ENCODE measurements around the gene ATP5F1D.
"Not testable (repeated sequence)": the region's sequence is repeated elsewhere in the genome, so short reads cannot be mapped to it uniquely, and the experiment has no call there.

ATP5F1D gene

DNA sequence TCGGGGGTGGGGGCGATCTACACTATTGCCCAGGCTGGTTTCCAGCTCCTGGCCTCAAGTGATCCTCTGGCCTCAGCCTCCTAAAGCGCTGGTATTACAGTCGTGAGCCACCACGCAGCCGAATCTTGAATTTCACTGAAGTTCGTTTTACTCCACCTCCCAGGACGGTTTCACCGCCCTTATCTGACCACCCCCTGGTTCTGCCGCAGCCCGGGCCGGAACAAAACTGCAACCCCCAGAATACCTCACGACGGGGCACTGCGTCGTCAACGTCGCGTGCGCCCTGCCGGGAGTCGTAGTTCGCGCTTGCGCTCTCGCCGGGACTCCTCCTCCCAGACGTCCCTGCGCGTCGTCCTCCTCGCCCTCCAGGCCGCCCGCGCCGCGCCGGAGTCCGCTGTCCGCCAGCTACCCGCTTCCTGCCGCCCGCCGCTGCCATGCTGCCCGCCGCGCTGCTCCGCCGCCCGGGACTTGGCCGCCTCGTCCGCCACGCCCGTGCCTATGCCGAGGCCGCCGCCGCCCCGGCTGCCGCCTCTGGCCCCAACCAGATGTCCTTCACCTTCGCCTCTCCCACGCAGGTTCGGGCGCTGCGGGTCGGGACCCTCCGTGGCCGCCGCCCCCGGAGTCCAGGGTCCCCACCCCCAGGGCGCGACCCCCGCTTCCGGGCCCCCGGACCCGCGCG lies at the start of gene ATP5F1D:
Gene ATP5F1D (plus strand): TSS at position 335 of the 679 bp plus-strand sequence. CDS start 100 bp downstream, at position 435.
- DNase-seq, result peak; percentile 97

DNA sequence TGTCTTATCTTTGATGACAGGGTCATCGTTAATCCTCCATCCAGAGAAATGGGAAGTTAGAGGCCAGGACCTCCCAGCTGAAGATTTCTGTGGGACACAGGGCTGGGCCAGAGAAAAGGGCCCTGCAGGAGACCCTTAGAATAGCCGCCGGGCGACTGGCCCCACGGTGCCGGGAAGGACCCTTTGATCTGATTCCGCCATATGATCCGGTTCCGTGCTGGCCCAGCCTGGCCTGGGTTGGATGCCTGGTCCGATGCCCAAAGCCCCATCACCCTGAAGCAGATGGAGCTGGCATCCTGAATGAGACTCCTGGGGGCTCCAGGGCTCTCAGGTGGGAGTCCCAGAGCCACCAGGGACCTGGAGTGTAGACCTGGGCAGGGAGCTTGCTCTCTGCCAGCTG lies 42.0 kb upstream of the ATP5F1D start:
- DNase-seq, result no peak

DNA sequence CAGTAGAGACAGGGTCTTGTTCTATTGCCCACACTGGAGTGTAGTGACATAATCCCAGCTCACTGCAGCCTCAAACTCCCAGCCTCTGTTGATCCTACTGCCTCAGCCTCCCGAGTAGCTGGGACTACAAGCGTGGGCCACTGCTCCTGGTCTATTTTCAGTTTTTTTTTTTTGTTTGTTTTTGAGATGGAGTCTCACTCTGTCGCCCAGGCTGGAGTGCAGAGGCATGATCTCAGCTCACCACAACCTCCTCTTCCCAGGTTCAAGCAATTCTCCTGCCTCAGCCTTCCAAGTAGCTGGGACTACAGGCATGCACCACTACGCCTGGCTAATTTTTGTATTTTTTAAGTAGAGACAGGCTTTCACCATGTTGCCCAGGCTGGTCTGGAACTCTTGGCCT lies 40.9 kb upstream of the ATP5F1D start:
- not testable (repeated sequence) for DNase-seq

DNA sequence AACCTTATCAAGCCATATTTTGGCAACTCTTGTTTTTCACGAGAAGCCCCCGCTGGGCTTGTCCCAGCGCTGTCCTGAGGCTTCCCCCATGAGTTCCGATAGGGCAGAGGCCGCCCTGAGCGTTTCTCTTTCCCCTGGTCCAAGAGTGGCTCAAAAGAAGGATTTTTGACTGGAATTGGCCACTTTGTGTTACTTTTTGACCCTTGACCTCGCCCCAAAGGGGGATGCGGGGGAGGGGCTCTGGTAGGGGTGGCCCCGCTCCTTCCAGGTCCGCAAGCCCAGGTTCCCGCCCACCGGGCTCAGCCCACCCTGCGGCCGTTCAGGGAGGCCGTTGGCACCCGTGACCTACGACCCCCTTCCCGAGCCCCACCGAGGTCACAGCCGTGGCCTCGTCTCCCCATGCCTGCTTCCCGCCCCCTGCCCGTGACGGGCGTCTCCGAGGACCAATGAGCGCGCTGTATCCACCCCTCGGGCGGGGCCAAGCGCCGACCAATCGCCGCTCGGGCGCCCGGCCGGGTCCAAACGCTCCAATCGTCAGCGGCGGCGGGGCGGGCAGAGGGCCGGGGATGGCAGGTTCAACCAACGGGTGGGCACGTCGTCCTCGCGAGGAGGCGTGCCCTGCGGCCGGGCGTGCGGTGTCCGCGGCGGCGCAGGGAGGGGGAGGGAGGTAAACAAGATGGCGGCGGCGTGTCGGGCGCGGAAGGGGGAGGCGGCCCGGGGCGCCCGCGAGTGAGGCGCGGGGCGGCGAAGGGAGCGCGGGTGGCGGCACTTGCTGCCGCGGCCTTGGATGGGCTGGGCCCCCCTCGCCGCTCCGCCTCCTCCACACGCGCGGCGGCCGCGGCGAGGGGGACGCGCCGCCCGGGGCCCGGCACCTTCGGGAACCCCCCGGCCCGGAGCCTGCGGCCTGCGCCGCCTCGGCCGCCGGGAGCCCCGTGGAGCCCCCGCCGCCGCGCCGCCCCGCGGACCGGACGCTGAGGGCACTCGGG lies 36.1 kb upstream of the ATP5F1D start, which contains the start of gene STK11:
Gene STK11 (plus strand): TSS at position 665 of the 986 bp plus-strand sequence. CDS start 1,136 bp downstream, outside the sequence.
- DNase-seq, result peak; percentile 100

- no peak for DNase-seq
These were observed 35.2 kb upstream of the ATP5F1D start for GRCh38 chr19:1206150-1206863.

GRCh38 chr19:1206864-1207450 lies 34.6 kb upstream of the ATP5F1D start:
- peak; percentile 73 for DNase-seq

- not testable (repeated sequence) for DNase-seq
These were observed 32.7 kb upstream of the ATP5F1D start for GRCh38 chr19:1208830-1209229.

DNA sequence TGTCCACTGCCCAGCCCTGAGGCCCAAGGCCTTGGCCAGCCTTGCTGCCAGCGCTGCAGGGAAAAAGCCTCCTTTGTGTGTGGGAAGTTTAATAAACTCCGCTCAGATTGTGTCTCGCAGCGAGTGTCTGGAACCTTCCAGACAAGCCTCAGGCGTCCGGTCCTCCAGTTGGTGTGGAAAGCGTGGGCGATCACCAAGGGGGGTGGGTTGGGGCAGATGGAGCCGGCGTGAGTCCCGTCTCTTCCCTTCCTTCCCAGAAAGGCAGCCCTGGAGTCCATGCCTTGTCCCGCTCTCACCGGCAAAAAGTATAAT lies 31.4 kb upstream of the ATP5F1D start:
- DNase-seq, result no peak

- no peak for DNase-seq
These were observed 29.9 kb upstream of the ATP5F1D start for GRCh38 chr19:1211494-1212234.

GRCh38 chr19:1213391-1214286 lies 27.9 kb upstream of the ATP5F1D start:
- DNase-seq, result no peak

GRCh38 chr19:1214299-1214861 lies 27.2 kb upstream of the ATP5F1D start:
- no peak for DNase-seq

DNA sequence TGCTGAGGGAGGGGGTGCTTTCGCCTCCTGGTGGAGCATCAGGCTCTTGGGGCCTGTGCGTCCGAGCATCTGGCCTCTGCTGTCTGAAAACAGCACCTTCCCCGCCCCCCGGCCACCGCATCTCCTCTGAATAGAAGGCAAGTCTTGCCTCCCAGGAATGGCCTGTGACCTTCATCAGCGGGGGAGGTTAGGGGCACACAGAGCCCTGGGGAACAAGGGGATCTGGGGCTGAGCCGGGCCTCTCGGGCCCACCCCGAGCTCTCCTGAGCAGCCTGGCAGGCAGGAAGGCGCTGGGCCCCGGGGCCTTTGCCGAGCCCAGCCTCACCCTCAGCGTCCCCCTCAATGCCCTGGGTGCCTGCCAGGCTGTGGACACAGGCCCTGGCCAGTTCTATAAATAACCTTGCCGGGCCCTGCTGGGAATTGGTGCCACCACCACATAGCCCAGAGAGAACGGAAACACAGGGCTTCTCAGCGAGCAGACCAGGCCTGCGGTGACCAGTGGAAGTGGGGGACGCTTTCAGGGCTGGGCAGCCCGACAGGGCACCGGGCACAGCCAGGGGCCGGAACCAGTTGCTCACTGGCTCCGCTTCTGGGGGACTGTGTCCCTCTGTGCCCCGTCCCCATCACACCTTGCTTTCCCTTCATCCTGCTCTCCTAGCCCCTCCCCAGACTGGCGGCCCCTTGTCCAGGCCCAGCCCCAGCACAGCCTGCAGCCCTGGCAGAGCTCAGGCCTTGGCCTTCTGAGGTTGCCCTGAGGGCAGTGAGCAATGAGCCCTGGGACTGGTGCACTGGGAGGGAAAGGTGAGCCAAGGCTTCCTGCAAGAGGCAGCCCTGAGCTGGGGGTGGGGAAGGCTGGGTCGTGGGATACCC lies 26.5 kb upstream of the ATP5F1D start:
- DNase-seq, result no peak

GRCh38 chr19:1216756-1217155 lies 24.8 kb upstream of the ATP5F1D start:
- DNase-seq, result no peak

- DNase-seq, result no peak
These were observed 24.2 kb upstream of the ATP5F1D start for GRCh38 chr19:1217366-1217765.

DNA sequence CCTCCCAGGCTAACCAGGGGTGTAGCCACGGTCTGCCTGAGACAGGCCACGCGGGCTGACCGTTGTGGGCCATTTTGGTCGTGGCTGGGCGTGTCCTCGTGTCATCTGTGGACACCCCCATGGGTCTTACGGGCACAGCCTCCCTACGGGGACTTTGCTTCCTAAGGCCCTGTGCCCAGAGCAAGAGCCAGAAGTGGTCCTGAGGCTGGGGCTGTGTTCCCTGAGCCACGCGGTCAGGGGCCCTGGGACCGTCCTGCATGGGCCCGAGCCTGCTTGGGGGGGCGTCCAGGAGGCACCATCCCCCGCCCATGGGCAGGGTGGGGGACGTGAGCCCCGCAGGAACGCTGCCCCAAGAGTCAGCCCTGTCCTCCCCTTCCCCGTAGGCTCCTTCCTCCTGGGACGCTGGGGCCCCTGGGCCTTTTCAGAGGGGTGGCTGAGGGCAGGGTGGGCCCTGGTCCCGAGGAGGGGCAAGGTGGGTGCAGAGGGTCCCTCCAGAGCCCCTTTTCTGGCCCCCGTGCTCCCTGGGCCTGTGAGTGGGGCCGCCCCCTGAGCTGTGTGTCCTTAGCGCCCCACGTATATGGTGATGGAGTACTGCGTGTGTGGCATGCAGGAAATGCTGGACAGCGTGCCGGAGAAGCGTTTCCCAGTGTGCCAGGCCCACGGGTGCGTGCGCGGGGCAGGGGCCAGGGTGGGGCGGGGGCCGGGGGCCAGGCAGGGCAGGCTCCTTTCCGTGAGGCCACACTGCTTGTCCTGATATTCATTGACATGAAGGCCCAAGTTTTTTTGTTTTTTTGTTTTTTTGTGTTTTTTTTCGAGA lies 22.6 kb upstream of the ATP5F1D start:
- DNase-seq, result no peak

DNA sequence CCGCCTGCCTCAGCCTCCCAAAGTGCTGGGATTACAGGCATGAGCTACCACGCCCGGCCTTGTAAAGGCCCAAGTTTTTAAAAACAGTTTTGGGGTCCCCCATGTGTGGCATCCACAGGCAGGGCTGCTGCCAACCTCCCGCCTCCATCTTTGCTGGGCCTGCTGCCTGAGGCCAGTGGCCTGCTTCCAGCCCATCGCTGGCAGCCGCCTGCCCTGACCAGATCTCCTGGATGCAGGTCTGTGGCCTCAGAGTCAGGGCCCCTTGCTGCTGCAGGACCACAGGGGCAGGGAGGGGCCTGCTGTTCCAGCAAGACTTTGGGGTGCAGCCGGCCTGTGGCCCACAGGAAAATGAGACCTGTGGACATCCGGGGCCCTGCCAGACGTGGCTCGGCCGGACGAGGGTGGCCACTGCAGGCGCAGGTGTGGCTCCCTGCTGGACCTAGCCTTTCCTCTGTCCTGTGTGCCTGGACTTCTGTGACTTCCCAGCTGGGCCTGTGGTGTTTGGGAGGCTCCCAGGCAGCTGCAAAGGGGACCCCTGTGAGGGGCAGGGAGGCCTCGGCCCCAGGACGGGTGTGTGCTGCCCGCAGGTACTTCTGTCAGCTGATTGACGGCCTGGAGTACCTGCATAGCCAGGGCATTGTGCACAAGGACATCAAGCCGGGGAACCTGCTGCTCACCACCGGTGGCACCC lies 21.6 kb upstream of the ATP5F1D start:
- no peak for DNase-seq

DNA sequence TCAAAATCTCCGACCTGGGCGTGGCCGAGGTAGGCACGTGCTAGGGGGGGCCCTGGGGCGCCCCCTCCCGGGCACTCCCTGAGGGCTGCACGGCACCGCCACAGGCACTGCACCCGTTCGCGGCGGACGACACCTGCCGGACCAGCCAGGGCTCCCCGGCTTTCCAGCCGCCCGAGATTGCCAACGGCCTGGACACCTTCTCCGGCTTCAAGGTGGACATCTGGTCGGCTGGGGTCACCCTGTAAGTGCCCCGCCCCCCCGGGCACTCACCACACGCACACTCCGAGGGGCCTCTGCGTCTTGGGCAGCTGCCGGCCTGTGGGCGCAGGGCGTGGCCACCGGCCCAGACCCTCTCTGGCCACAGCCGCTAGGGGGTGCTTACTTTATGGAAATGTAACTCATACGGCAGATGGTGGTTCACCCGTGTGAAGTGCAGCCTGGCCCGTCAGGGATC lies 21.0 kb upstream of the ATP5F1D start:
- DNase-seq, result no peak

Measured in activated CD8-positive, alpha-beta memory T cell treated with anti-CD3 and anti-CD28 coated beads for 24 hours (primary cell).